Measurements from ENCODE around the gene CRACDL. TPM values are rescaled to one million over a fixed set of nuclear protein-coding genes. Genes with fewer than 3 reads are reported as not detected.
A peak's percentile ranks its signal among the peaks of the same experiment; 100 is the strongest.

Gene CRACDL
- total and polyA plus RNA-seq, 2 of the 13 experiments (the other 11 are each of a cell fraction or from before 2014, with no cell fraction given) = 0.15 to 0.26 TPM

- TF ChIP-seq HBP1 (CRISPR knock-in tag; IDR thresholded peaks at IDR 0.05; ENCODE audit: low read depth) (no peak), SKI (IDR thresholded peaks at IDR 0.05; ENCODE audit: partially characterized antibody) (peak; percentile 55), ZNF816 (CRISPR knock-in tag; IDR thresholded peaks at IDR 0.05; ENCODE audit: borderline replicate concordance) (peak; percentile 90; the same call in 1 of the 2 replicates), SP5 (CRISPR knock-in tag; IDR thresholded peaks at IDR 0.05; ENCODE audit: borderline replicate concordance, low read depth) (peak; percentile 46), XRCC5 (optimal IDR thresholded peaks at IDR 0.05; ENCODE audit: low read length) (peak; percentile 83), ZHX1 (CRISPR knock-in tag; IDR thresholded peaks at IDR 0.05; ENCODE audit: low read depth) (peak; percentile 65; the same call in 1 of the 2 replicates), NFAT5 (CRISPR knock-in tag; IDR thresholded peaks at IDR 0.05) (no peak), SOX6 (IDR thresholded peaks at IDR 0.05) (no peak), SOX6 (CRISPR knock-in tag; IDR thresholded peaks at IDR 0.05) (peak; percentile 99), ZFP1 (CRISPR knock-in tag; IDR thresholded peaks at IDR 0.05) (peak; percentile 92; the same call in 1 of the 2 replicates), KAT7 (CRISPR knock-in tag; IDR thresholded peaks at IDR 0.05; ENCODE audit: borderline replicate concordance) (0 out of 2 replicates have a peak, but pooled peaks have one; percentile 68), SKIL (CRISPR knock-in tag; IDR thresholded peaks at IDR 0.05; ENCODE audit: borderline replicate concordance) (peak; percentile 71; the same call in 1 of the 2 replicates), HOMEZ (CRISPR knock-in tag; IDR thresholded peaks at IDR 0.05; ENCODE audit: low read depth) (peak; percentile 78; the same call in 1 of the 2 replicates)
Observed at GRCh38 chr2:98795891-98796676, 139.9 kb downstream of the CRACDL start (continued).
